ENCODE measurements around the gene PLA2G4B.

The PLA2G4B gene

DNA sequence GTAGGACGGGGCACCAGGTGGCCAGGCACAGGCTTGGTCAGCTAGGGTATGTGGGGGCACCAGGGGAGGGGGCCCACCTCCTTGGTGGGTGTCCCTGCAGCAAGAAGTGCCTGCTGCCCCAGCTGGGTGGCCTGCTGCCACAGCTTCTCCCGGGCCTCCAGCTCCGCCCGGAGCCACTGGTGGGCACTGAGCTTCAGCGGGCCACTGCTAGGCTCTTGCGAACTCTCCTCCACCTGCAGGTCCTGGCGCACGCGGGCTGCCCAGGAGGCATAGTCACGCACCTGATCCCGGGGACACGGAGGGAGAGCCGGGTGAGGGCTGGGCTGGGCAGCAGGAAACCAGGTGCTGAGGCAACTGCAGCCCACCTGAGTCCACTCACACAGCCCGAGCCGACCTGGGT, 29.7 kb downstream of the PLA2G4B start:
- Histone ChIP-seq H3K4me1 (ENCODE audit: control insufficient read depth, insufficient read depth, low read length) (no peaks in the 10 kb centered on the region), H3K36me3 (ENCODE audit: control insufficient read depth, insufficient read depth, low read length) (no peaks in the 10 kb centered on the region), H3K4me3 (ENCODE audit: low read depth, low read length) (no peak overlapping the region), H3K27me3 (ENCODE audit: control insufficient read depth, insufficient read depth, low read length) (no peaks in the 10 kb centered on the region), H3K9ac (ENCODE audit: low read depth, low read length) (no peak overlapping the region), H3K9me3 (ENCODE audit: control insufficient read depth, insufficient read depth, low read length) (no peaks in the 10 kb centered on the region)

DNA sequence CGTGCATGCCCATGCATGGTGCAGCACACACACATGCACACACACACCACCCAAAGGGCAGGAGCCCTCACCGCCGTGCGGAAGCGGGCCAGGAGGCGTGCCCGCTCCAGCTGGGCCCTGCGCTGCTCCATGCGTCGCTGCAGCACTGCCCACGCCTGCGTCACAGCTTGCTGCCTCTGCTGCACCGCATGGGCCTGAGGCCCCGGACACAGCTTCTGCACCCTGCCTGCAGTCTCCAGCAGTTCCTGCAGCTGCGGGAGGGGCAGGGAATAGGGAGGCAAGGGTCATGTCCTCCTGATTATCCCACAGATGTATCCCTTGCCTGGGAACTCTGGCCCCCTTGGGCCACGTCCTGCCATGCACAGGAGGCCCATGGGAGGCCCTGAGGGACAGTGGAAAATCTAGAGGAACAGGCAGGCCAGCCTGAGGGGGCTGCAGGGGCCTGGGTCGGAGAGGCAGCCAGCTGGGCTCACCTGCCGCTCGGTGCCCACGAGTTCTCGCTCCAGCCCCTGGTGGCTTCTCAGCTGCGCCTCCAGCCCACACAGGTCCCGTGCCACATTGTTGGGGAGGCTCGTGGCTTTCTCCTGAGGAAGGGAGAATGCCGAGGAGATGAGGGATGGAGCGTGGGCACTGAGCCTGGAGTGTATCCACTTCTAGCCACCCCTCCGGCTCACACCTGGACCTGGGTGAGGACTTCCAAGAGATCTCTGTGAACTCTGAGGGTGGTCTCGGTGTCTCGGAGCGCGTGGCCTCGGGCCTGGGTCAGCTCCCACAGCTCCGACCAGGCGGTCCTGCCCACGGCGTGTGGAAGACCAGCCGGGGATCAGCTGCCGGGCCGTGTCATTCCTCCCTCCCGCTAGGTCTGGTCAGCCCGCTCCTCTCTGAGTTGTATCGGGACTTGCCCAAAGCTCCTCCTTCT, 31.4 kb downstream of the PLA2G4B start:
- Histone ChIP-seq H3K36me3 (ENCODE audit: control insufficient read depth, insufficient read depth, low read length) (no peaks in the 10 kb centered on the region), H3K4me1 (ENCODE audit: control insufficient read depth, insufficient read depth, low read length) (no peaks in the 10 kb centered on the region), H3K9ac (ENCODE audit: low read depth, low read length) (no peak overlapping the region), H3K27me3 (ENCODE audit: control insufficient read depth, insufficient read depth, low read length) (no peaks in the 10 kb centered on the region), H3K4me3 (ENCODE audit: low read depth, low read length) (no peak overlapping the region), H3K9me3 (ENCODE audit: control insufficient read depth, insufficient read depth, low read length) (no peaks in the 10 kb centered on the region)

DNA sequence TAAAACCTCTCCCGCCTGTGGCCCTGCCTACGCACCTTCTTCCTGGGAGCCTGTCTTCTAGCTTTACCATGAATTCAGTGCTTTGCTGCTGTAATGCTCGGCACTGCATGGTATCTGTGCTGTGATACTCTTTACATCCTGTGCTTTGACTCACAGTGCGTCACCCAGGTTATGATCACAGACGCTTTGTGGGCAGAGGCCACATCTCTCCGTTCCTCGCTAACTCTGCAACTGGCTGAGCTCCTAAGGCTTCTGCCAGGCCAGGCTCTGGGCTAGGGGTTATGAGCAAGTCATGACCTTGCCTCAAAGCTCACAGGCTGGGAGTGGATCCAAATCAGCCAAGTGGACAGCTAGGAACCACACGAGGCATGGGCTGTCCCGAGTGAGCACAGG, 32.0 kb downstream of the PLA2G4B start:
- no peaks in the 10 kb centered on the region for H3K36me3 ChIP-seq (ENCODE audit: control insufficient read depth, insufficient read depth, low read length)
- H3K27me3 ChIP-seq (ENCODE audit: control insufficient read depth, insufficient read depth, low read length): no peaks in the 10 kb centered on the region
- H3K4me3 ChIP-seq (ENCODE audit: low read depth, low read length): no peak overlapping the region
- H3K9me3 ChIP-seq (ENCODE audit: control insufficient read depth, insufficient read depth, low read length): no peaks in the 10 kb centered on the region
- no peak overlapping the region for H3K9ac ChIP-seq (ENCODE audit: low read depth, low read length)
- H3K4me1 ChIP-seq (ENCODE audit: control insufficient read depth, insufficient read depth, low read length): no peaks in the 10 kb centered on the region

DNA sequence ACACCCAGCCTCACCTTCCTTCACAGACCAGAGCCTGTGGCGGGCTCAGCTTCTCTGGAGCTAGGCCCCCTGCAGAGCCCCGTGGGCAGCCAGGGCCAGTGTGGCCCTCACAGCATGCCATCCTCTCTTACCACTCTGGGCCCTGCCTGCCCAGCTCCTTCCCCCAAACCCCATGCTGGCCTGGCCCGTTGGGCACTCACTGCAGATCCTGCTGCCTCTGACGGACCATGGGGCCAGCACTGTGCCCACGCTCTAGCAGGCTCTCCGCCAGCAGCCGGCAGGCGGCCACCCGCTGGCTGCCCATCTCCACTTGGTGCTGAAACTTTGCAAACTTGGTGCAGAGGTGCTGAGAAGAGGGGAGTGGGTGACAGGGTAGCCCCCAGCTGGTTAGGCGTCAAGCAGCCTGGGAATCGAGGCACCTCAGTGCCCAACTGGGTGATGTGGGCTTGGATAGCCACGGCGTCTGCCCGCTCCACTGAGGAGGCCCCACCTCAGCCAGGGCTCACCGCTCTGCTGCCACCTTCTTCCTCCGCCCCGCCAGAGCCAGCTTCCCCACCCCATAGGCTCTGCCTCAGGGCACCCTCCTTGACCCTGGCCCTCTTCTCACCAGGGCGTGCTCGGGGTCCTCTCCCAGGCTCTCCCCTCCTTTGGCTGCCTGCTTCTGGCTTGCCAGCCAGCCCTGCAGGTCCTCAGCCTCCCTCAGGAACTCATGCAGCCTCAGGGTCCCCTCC, 32.7 kb downstream of the PLA2G4B start:
- Histone ChIP-seq H3K9ac (ENCODE audit: low read depth, low read length) (no peak overlapping the region), H3K4me3 (ENCODE audit: low read depth, low read length) (no peak overlapping the region), H3K4me1 (ENCODE audit: control insufficient read depth, insufficient read depth, low read length) (no peaks in the 10 kb centered on the region), H3K9me3 (ENCODE audit: control insufficient read depth, insufficient read depth, low read length) (no peaks in the 10 kb centered on the region), H3K36me3 (ENCODE audit: control insufficient read depth, insufficient read depth, low read length) (no peaks in the 10 kb centered on the region), H3K27me3 (ENCODE audit: control insufficient read depth, insufficient read depth, low read length) (no peaks in the 10 kb centered on the region)

DNA sequence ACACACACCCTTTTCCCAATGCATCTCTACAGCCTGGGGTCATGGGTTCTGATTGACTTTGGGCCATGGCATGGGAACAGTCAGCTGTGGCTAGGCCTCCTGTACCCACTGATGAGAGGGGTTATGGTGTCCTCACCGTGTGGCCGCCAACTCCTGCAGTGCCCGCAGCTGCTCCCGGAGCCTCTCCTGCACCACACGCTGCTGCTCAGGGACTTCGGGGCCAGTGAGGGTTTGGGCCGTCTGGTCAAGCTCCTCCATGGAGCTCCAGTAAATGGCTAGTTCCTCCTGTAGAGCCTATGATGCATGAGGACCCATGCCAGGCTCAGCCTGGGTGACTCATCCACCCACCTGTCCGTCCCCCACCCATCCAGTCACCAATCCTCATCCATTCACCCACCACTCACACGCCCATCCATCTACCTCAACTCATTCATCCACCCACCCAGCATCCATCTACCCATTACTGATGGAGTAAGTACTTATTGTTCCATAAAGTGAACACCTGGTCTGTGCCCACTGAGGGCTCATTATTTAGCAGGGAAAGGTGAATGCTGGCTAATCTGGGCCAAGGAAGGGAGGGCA, 33.6 kb downstream of the PLA2G4B start:
- Histone ChIP-seq H3K4me3 (ENCODE audit: low read depth, low read length) (no peak overlapping the region), H3K27me3 (ENCODE audit: control insufficient read depth, insufficient read depth, low read length) (no peaks in the 10 kb centered on the region), H3K9ac (ENCODE audit: low read depth, low read length) (no peak overlapping the region), H3K4me1 (ENCODE audit: control insufficient read depth, insufficient read depth, low read length) (no peaks in the 10 kb centered on the region), H3K36me3 (ENCODE audit: control insufficient read depth, insufficient read depth, low read length) (no peaks in the 10 kb centered on the region), H3K9me3 (ENCODE audit: control insufficient read depth, insufficient read depth, low read length) (no peaks in the 10 kb centered on the region)

DNA sequence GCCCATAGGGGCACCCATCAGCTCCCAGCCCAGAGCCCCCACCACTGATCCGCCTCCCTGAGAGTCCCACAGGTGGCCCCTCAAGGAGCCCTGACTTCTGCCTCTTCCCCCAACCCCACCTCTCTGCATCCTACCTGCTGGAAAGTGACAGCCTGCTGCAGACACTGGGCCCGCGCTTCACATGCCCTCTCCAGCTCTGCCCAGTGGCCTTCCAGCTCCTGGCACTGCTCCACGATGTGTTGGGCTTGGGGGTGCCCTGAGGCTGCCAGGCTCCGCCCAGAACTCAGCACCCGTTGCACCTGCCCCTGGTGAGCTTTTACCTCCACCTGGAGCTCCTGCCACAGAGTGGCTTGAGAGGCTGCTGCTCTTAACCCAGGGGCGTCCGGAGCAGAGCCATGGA, 35.1 kb downstream of the PLA2G4B start:
- no peaks in the 10 kb centered on the region for H3K9me3 ChIP-seq (ENCODE audit: control insufficient read depth, insufficient read depth, low read length)

DNA sequence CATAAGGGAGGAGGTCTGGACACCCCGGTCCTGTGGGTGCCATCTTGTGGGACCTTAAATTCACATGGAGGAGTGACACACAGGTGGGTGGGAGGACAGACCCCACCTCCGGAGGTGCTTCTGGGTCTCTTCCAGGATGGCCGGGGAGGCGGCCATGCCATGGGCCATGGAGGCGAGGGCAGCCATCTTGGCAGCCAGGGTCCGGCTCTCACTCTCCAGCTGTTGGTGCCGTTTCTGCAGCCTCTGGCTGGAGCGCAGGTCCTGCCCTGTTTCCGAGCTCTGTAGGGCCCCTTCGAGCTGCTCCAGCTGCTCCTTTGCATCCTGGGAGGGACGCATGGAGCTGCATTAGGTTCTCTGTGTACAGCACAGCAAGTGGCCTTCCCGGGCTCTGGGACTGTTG, 36.1 kb downstream of the PLA2G4B start:
- Histone ChIP-seq H3K36me3 (ENCODE audit: control insufficient read depth, insufficient read depth, low read length) (no peaks in the 10 kb centered on the region), H3K4me1 (ENCODE audit: control insufficient read depth, insufficient read depth, low read length) (no peaks in the 10 kb centered on the region), H3K9me3 (ENCODE audit: control insufficient read depth, insufficient read depth, low read length) (no peaks in the 10 kb centered on the region), H3K9ac (ENCODE audit: low read depth, low read length) (no peak overlapping the region), H3K27me3 (ENCODE audit: control insufficient read depth, insufficient read depth, low read length) (peaks cover under 1% of the 10 kb centered on the region), H3K4me3 (ENCODE audit: low read depth, low read length) (no peak overlapping the region)

More for the DNA sequence above, 35.1 kb downstream of the PLA2G4B start:
- H3K4me3 ChIP-seq (ENCODE audit: low read depth, low read length): no peak overlapping the region
- H3K9ac ChIP-seq (ENCODE audit: low read depth, low read length): no peak overlapping the region
- H3K27me3 ChIP-seq (ENCODE audit: control insufficient read depth, insufficient read depth, low read length): no peaks in the 10 kb centered on the region
- no peaks in the 10 kb centered on the region for H3K36me3 ChIP-seq (ENCODE audit: control insufficient read depth, insufficient read depth, low read length)
- H3K4me1 ChIP-seq (ENCODE audit: control insufficient read depth, insufficient read depth, low read length): no peaks in the 10 kb centered on the region

DNA sequence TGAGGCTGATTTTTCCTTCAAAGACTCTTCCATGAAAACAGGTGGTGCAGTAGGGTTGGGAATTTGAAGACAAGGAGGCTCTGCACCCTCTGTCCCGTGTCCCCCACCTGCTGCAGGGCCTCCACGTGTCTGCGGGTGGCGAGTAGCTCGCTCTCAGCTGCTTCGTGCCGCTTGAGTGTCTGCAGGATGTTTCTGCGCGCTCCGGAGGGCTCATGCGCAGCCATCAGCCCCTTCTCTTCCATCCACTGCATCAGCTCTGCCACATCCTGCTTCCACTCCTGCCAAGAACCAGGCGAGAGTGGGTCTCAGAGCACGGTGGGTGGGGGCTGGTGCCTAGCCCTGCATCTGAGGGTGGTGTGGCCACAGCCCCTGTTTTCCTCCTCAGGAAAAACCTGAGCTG, 37.4 kb downstream of the PLA2G4B start:
- H3K4me1 ChIP-seq (ENCODE audit: control insufficient read depth, insufficient read depth, low read length): no peaks in the 10 kb centered on the region
- H3K4me3 ChIP-seq (ENCODE audit: low read depth, low read length): no peak overlapping the region
- H3K9me3 ChIP-seq (ENCODE audit: control insufficient read depth, insufficient read depth, low read length): no peaks in the 10 kb centered on the region
- H3K36me3 ChIP-seq (ENCODE audit: control insufficient read depth, insufficient read depth, low read length): no peaks in the 10 kb centered on the region
- no peak overlapping the region for H3K9ac ChIP-seq (ENCODE audit: low read depth, low read length)
- peaks cover 8% of the 10 kb centered on the region for H3K27me3 ChIP-seq (ENCODE audit: control insufficient read depth, insufficient read depth, low read length)

DNA sequence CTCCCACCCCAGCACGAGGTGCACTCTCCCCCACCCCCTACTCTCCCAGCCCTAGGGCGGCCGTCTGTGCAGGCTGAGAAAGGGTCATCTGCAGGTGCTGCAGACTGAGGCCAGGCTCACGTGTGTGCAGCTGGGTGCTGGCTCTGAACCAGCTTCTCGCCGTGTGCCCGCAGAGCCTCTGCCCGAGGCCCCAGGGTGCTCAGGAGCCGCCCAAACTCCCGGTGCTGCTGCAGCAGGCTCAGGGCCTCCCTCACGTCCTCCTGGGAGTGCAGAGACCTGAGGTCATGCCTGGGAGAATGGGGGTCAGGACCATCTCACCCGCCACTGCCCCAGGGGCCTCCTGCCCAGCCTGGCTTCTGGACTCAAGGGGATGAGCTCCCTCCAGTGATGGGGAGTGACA, 38.0 kb downstream of the PLA2G4B start:
- no peak overlapping the region for H3K4me3 ChIP-seq (ENCODE audit: low read depth, low read length)
- H3K36me3 ChIP-seq (ENCODE audit: control insufficient read depth, insufficient read depth, low read length): no peaks in the 10 kb centered on the region
- H3K9ac ChIP-seq (ENCODE audit: low read depth, low read length): no peak overlapping the region
- peaks cover 14% of the 10 kb centered on the region for H3K27me3 ChIP-seq (ENCODE audit: control insufficient read depth, insufficient read depth, low read length)
- no peaks in the 10 kb centered on the region for H3K9me3 ChIP-seq (ENCODE audit: control insufficient read depth, insufficient read depth, low read length)
- H3K4me1 ChIP-seq (ENCODE audit: control insufficient read depth, insufficient read depth, low read length): no peaks in the 10 kb centered on the region

DNA sequence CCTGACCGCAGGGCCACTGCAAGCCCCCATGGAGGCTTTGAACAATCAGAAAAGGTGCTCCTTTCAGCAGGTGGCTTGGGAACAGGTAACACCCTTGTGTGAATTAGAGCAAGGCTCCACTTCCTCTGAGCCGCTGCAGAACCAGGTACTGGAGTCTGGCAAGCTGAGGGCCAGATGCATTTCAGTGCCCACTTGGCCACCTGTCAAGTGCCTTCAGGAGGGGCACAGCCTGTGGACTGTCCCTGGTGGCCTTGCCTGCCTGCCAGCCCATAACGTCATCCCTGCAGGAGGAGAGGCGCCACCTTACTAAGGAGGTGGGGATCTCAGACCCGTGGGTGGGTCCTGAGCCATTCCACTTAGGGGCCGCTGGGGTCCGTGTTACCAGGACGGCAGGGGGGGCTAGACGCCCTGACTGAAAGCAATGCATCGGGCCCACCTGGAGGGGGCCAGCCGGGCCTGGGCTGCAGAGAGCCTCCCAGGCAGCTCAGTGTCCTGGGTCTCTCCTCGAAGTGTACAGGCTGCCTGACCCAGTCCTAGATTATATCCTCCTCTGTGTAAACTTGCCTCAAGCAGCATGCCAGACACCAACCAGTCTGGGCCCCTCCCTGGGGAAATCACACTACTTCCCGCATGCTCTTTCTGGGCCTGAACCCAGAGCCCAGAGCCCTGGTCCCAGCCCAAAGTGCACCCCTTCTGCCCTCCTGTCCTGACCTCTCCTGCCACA, 39.1 kb downstream of the PLA2G4B start:
- Histone ChIP-seq H3K36me3 (ENCODE audit: control insufficient read depth, insufficient read depth, low read length) (no peaks in the 10 kb centered on the region), H3K9me3 (ENCODE audit: control insufficient read depth, insufficient read depth, low read length) (no peaks in the 10 kb centered on the region), H3K9ac (ENCODE audit: low read depth, low read length) (no peak overlapping the region), H3K27me3 (ENCODE audit: control insufficient read depth, insufficient read depth, low read length) (peaks cover 20% of the 10 kb centered on the region), H3K4me3 (ENCODE audit: low read depth, low read length) (no peak overlapping the region), H3K4me1 (ENCODE audit: control insufficient read depth, insufficient read depth, low read length) (no peaks in the 10 kb centered on the region)

DNA sequence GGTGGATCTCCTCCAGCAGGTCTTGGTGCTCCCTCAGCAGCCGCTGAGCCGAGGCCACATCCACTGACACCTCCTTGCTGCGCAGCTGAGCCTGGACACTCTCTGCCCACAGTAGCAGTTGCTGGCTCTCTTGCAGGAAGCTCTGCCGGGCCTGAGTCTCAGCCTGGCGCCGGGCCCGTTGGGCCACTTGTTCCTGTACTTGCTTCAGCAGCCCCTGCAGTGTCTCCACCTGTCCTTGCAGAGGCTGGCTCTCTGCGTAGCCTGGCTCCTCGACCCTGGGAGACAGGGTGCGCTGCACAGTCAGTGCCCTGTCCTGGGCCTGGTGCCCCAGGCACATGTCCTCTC, 39.7 kb downstream of the PLA2G4B start:
- no peaks in the 10 kb centered on the region for H3K9me3 ChIP-seq (ENCODE audit: control insufficient read depth, insufficient read depth, low read length)
- H3K9ac ChIP-seq (ENCODE audit: low read depth, low read length): no peak overlapping the region
- H3K36me3 ChIP-seq (ENCODE audit: control insufficient read depth, insufficient read depth, low read length): no peaks in the 10 kb centered on the region
- H3K27me3 ChIP-seq (ENCODE audit: control insufficient read depth, insufficient read depth, low read length): peaks cover 25% of the 10 kb centered on the region
- no peak overlapping the region for H3K4me3 ChIP-seq (ENCODE audit: low read depth, low read length)
- H3K4me1 ChIP-seq (ENCODE audit: control insufficient read depth, insufficient read depth, low read length): no peaks in the 10 kb centered on the region

Data from iPS-15b (cell line).